GM20431 (cell line): ENCODE measurements around the gene PTK6.

Experiments used
- in situ Hi-C: fragments of 300-500 bp; cut with MseI, MboI; formaldehyde crosslinking; loops from one replicate; pipeline ENCODE4 v1.15.0; 2020; ENCODE audit warnings: low sequenced_read_pairs; ENCODE audit not compliant: unreplicated experiment

PTK6 gene

GRCh38 chr20:63570281-63571086 is 33.3 kb upstream of the PTK6 start:
- in situ Hi-C loops: no loop called here

GRCh38 chr20:63568986-63569949 is 32.1 kb upstream of the PTK6 start:
- in situ Hi-C loops: no loop called here

DNA sequence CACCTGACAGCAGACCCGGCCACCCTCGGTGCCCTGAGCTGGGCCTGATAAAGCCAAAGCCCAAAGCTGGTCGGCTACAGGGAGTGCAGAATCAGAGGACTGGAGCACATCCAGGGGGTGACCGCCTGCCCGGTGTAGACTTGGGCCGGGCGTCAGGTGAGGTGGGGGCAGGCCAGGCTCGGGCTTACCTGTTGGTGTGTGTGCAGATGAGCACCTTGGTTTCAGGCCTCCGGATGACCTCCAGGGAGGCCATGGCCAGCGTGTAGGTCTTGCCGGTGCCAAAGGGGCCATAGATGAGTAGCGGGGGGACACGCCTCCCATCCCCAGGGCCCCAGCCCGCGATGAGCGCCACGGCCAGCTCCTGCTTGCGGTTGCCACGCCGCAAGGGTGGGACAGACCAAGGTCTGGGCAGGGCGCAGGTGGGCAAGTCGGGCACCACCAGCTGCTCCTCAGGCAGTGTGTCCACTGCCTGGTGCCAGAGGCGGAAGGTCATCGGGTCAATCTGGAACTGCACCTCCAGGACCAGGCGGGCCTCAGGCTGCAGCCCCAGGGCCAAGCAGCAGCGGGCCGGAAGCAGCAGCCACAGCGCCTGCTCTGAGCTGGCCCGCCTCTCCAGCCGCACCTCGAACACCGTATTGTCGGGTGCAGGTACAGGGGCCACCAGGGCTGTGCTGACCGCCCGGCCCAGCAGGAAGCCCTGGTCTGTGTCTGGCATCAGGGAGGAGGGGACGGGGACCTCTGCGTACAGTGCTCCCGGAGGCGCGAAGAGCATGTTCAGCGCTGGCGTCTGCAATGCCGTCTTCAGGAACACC is 31.2 kb upstream of the PTK6 start:
- in situ Hi-C loops: no loop called here

DNA sequence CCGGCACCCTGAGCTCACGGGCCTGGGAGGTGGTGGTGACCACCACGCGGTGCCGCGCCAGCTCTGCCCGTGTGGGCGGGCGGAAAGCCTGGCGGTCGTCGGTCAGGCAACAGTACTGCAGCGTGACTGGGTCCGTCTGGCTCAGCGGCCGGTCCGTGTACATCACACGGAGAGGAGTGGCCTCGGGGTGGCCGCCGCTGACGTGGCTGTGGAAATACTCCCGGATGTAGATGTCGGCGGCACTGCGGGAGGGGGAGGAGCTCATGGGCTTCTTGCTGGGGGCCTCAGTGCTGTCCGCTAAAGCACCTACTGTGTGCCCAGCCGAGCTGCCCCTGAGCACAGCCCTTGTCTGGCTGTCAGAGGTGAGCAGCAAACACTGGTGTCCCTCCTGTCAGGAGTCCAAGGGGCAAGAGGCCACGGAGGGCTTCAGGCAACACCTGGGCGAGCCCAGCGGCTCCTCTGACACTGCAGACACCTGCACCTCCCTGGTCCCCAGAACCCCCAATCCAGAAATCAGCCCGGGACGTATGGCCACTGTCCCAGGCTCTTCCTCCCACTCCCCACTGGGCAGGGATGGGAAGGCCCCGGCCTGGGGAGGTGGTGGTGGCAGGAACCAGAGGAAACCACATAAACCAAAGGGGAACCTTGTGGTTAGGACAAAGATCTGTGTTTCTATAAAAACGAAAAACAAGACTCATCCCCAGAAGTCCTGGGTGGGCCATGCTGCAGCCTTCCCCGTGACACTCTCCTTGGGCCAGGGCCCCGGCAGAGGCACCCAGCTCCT is 30.4 kb upstream of the PTK6 start:
- in situ Hi-C loops: no loop called here

DNA sequence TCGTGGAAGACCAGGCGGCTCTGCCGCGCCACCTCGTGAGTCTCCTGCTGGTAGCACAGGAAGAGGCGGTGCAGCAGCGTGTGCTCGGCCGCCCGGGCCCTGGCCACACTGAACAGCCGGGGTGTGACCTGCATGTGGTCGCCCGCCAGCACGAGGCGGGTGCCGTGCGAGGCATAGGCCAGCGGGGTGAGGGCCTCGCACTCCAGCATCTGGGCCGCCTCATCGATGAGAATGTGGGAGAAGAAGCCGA is 29.9 kb upstream of the PTK6 start:
- in situ Hi-C loops: no loop called here

DNA sequence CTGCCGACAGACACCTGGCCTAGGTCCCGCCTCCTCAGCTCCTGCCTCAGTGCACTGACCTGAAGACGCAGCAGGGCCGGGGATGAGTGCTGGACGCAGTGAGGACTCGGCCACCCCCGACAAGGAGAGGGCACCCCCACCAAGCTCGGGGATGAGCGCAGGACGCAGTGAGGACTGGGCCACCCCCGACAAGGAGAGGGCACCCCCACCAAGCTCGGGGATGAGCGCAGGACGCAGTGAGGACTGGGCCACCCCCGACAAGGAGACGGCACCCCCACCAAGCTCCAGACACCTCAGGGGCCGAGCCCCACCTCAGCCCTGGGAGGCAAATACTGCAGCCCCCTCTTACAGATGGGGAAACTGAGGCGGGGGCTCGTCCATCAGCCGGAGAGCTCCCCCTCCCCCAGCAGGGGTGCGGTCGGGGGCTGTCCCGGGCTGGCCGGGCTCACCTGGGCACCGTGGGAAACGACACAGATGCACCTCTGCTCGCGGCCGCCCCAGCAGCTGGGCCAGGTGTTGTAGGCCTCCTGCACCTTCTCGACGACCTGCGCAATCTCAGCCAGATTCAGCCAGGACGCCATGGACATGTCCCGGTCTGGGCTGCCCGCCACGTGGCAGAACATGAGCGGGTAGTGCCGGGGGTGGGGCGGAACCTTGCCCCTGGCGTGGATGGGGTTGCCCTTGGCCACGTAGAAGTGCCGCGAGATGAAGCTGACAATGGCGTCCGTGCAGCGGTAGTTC is 29.4 kb upstream of the PTK6 start:
- in situ Hi-C loops: no loop called here

DNA sequence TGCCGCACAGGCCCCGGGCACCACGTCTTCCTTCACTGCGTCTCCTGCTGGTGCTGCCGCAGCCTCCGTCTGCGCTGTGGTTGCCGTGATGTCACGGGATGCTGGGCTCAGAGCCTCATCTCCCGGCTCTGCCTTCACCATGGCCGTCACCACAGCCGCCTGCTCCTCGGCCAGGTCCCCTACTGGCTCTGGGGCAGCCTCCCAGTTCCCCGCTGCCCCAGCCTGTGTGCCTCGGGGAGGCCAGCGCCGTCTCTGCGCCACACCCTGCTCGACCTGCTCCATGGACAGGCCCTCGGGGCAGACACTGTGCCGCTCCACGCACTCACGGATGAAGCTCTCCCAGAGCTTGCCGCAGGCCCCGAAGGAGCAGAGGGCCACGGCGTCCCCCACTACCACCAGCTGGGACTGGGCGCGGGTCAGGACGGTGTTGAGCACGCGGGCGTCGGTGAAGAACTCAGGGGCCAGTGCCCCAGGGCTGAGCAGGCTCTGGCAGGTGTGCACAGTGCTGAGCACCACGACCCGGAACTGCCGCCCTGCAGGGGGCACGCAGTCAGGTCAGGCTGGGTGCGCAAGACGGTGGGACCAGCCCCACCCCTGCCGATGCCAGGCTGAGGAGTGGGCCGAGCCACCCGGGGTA is 28.6 kb upstream of the PTK6 start:
- in situ Hi-C loops: no loop called here

- in situ Hi-C loops: no loop called here
Observed at GRCh38 chr20:63565021-63565698, 28.0 kb upstream of the PTK6 start.

GRCh38 chr20:63564036-63564810 is 27.0 kb upstream of the PTK6 start:
- in situ Hi-C loops: no loop called here

DNA sequence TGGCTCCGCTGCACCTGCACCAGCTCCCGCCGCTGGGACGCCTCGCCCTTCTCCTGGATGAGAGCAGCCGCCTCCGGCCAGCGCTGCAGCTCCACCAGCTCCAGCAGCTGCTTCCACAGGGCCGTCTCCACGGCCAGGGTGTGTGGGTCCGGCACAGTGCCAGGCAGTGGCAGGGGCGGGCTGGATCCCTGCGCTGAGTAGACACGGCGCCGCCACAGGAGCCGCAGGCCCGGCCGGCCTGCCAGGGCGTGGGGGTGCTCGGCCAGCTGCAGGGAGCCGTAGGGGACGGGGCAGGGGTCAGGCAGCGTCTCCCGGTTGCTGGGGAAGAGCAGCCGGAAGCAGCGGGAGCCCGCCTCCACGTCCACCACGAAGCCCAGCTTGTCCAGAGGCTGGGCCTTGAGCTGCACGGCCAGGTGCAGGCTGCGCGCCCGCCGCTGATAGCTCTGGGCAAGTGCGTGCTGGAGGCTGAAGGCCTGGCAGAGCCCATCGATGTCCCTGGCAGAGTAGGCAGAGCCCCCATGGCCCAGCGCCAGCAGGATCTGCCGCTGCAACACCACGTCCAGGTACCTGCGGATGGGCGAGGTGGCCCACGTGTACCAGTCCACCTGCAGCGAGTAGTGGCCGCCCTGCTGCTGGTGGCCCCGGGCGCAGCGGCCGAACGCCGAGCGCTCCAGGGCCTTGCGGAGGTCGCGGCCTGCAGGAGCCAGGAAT is 26.2 kb upstream of the PTK6 start:
- in situ Hi-C loops: no loop called here

DNA sequence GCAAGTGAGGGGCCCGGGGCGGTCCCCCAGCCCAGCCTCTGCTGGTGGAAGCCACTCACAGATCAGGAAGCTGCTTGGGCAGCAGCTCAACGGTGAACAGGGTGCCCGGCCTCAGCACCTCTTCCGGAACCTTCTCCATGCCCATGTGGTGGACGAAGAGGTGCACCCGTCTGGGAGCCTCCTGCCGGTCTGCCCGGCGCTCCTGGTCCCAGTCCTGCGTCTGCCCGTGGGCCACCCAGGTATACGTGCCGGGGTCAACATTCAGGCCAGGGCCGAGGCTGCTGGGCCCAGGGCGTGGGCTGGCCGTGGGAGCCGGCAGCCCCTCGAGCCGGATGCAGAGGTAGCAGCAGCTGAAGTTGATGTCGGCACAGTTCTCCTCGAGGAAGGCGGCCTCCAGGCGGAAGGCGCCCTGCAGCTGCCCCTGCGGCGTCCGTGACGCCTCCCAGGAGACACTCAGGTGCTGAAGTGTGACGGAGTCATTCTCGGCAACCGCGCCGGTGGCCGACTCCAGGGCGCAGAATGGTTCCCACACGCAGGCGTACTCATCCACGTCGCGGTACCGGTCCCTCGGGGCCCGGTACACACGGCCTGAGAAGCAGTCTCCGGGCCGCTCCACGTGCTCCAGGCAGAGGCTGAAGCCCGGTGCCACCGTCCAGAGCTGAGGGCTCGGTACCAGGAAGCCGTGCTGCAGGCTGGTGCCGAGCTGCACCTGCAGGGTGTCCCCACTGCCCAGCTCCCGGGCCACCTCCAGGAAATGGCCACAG is 25.5 kb upstream of the PTK6 start:
- in situ Hi-C loops: no loop called here

DNA sequence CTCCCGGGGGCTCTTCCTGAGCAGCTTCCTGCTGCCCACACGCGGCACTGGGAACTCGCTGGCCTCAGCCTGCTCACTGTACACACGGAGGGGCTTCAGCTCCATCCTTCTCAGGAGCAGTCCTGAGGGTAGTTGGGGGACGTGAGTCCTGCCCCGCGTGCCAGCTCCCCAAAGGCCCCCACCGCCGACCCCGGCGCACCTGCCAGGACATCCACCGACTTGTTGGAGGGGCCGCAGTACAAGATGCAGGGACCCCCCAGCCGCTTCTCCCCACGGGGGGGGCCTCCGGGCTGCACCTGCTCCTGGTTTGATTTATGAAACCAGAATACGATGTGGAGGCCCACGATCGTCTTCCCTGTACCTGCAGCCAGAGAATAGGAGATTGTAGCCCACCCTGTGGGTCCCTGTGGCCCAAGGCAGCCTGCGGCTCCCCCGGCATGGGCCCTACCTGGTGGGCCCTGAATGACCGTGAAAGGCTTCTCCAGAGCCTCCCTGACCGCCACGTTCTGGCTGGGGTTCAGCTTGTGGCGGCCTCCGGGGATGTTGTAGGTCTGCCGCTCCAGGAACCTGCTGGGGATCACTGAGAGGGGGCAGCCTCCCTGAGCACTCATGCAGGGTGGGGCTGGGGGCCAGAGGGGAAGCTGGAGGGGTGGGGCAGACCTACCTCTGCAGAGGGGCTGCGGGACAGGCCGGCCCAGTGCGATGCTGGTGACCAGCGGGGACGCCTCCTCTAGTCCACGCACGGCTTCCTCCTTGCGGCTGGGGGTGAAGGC is 24.6 kb upstream of the PTK6 start:
- in situ Hi-C loops: no loop called here

DNA sequence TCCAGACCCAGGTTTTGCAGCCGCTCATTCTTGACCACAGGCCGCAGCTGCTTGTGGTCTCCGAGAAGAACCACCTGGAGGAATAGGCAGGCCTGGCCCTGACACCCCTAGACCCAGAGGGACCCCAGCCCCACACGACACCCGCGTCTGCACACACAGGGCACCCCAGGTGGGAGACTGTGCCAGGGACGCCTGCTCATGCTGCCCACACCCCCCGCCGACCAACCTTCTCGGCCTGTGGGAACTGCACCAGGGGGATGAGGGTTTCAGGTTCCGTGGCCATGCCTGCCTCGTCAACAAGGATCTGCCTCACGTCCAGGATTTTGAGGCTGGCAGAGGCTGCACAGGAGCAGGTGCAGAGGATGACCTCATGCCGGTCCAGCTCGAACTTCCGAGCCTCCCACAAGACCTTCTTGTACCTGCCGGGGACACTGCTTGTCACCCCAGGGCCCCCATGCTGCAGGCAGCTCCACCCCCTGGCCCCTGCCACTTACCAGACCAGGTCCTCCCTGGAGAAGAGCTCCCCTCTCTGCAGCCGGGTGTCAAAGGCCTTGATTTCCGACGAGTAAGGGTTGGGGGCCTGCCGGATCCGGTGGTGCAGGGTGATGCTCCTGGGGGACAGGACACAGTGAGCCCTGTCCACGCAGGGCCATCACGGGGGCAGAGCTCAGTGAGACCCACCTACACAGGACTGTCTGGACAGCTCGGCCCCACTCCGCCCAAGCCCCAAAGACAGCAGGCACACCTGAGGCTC is 23.9 kb upstream of the PTK6 start:
- in situ Hi-C loops: no loop called here

- in situ Hi-C loops: no loop called here
Observed at GRCh38 chr20:63560333-63560805, 23.2 kb upstream of the PTK6 start.
